ENCODE data around the gene RNF150.

- no peak for TF ChIP-seq TAF1 (IDR thresholded peaks at IDR 0.05; ENCODE audit: borderline replicate concordance, low read depth, low read length)
- TF ChIP-seq POLR2A (IDR thresholded peaks at IDR 0.05; ENCODE audit: low read depth, low read length), result no peak
These were observed 289.2 kb downstream of the RNF150 start for GRCh38 chr4:140844061-140844460.

Measured in GM12892 (cell line).